Measurements from ENCODE around the gene SUPV3L1.

SUPV3L1 gene

DNA sequence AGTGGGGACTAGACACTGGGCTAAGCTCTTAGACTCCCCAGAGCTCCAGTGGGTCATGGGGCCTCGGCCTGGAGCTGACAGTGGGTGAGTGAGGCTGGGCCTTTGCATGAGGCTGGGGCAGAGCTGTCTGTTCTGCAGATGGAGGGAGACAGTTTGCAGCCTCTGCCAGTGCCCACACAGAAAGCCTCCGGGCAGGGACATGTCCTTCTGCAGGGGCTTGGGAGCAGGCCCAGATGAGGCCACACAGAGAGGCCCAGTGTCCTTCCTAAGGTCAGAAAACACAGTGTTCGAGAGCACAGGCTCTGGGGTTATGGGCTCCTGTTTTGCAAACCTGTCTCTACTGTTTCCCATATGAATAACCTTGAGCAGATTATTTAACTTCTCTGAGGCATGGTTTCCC is 73.1 kb downstream of the SUPV3L1 start:
- Histone ChIP-seq H3K9me2 (replicated peaks; ENCODE audit: insufficient read depth, low read length) (no peaks in the 10 kb centered on the region), H3K9me3 (ENCODE audit: insufficient read depth, low read length) (no peaks in the 10 kb centered on the region), H3K27ac (ENCODE audit: low read depth, low read length) (no peak overlapping the region), H2AFZ (ENCODE audit: low read depth, low read length, severe bottlenecking) (no peak overlapping the region), H3K27me3 (ENCODE audit: low read length) (no peaks in the 10 kb centered on the region), H3K4me3 (ENCODE audit: insufficient read depth, low read length, poor library complexity, severe bottlenecking) (no peak overlapping the region), H4K20me1 (ENCODE audit: low read depth, low read length) (no peaks in the 10 kb centered on the region), H3K79me2 (ENCODE audit: insufficient read depth, low read length) (no peaks in the 10 kb centered on the region), H3K4me2 (ENCODE audit: low read depth, low read length, poor library complexity, severe bottlenecking) (no peak overlapping the region), H3K9ac (ENCODE audit: low read length) (no peak overlapping the region), H3F3A (ENCODE audit: insufficient read depth) (no peaks in the 10 kb centered on the region), H3K36me3 (ENCODE audit: low read length) (no peaks in the 10 kb centered on the region)
- no peak for TF ChIP-seq CTCF (IDR thresholded peaks at IDR 0.05; ENCODE audit: insufficient read depth, low read length, poor library complexity, severe bottlenecking)
- TF ChIP-seq EZH2phosphoT487 (conservative IDR thresholded peaks at IDR 0.05; ENCODE audit: low read length): no peak

- Histone ChIP-seq H3K27ac (ENCODE audit: low read depth, low read length) (no peak overlapping the region), H4K20me1 (ENCODE audit: low read depth, low read length) (no peaks in the 10 kb centered on the region), H3K79me2 (ENCODE audit: insufficient read depth, low read length) (no peaks in the 10 kb centered on the region), H3K4me3 (ENCODE audit: insufficient read depth, low read length, poor library complexity, severe bottlenecking) (no peak overlapping the region), H3K9me3 (ENCODE audit: insufficient read depth, low read length) (no peaks in the 10 kb centered on the region), H3K9ac (ENCODE audit: low read length) (no peak overlapping the region), H3K9me2 (replicated peaks; ENCODE audit: insufficient read depth, low read length) (no peaks in the 10 kb centered on the region), H3K36me3 (ENCODE audit: low read length) (no peaks in the 10 kb centered on the region), H2AFZ (ENCODE audit: low read depth, low read length, severe bottlenecking) (no peak overlapping the region), H3K27me3 (ENCODE audit: low read length) (no peaks in the 10 kb centered on the region), H3K4me2 (ENCODE audit: low read depth, low read length, poor library complexity, severe bottlenecking) (no peak overlapping the region), H3F3A (ENCODE audit: insufficient read depth) (no peaks in the 10 kb centered on the region)
- no peak for TF ChIP-seq CTCF (IDR thresholded peaks at IDR 0.05; ENCODE audit: insufficient read depth, low read length, poor library complexity, severe bottlenecking)
- TF ChIP-seq EZH2phosphoT487 (conservative IDR thresholded peaks at IDR 0.05; ENCODE audit: low read length): no peak
These were observed 74.8 kb downstream of the SUPV3L1 start for GRCh38 chr10:69254877-69255276.
